ENCODE results near the gene EML4.

EML4 gene

GRCh38 chr2:42317945-42318344 lies 148.8 kb downstream of the EML4 start:
- no peak for DNase-seq (ENCODE audit: low read depth)
- no peak for TF ChIP-seq CTCF (conservative IDR thresholded peaks at IDR 0.05; ENCODE audit: control insufficient read depth, insufficient read depth, low read depth, low read length)
- H3K4me3 ChIP-seq (ENCODE audit: control insufficient read depth, low read depth, low read length) = no peak overlapping the region

GRCh38 chr2:42319265-42319664 lies 150.1 kb downstream of the EML4 start:
- no peak overlapping the region for H3K4me3 ChIP-seq (ENCODE audit: control insufficient read depth, low read depth, low read length)
- no peak for TF ChIP-seq CTCF (conservative IDR thresholded peaks at IDR 0.05; ENCODE audit: control insufficient read depth, insufficient read depth, low read depth, low read length)
- DNase-seq (ENCODE audit: low read depth) = no peak

GRCh38 chr2:42321452-42322064 lies 152.4 kb downstream of the EML4 start:
- DNase-seq (ENCODE audit: low read depth) = no peak
- TF ChIP-seq CTCF (conservative IDR thresholded peaks at IDR 0.05; ENCODE audit: control insufficient read depth, insufficient read depth, low read depth, low read length) = no peak
- H3K4me3 ChIP-seq (ENCODE audit: control insufficient read depth, low read depth, low read length) = no peak overlapping the region

GRCh38 chr2:42324244-42324643 lies 155.1 kb downstream of the EML4 start:
- H3K4me3 ChIP-seq (ENCODE audit: control insufficient read depth, low read depth, low read length) = no peak overlapping the region
- DNase-seq (ENCODE audit: low read depth) = no peak
- no peak for TF ChIP-seq CTCF (conservative IDR thresholded peaks at IDR 0.05; ENCODE audit: control insufficient read depth, insufficient read depth, low read depth, low read length)

- DNase-seq (ENCODE audit: low read depth) = no peak
- no peak for TF ChIP-seq CTCF (conservative IDR thresholded peaks at IDR 0.05; ENCODE audit: control insufficient read depth, insufficient read depth, low read depth, low read length)
- H3K4me3 ChIP-seq (ENCODE audit: control insufficient read depth, low read depth, low read length) = no peak overlapping the region
Measured at GRCh38 chr2:42324949-42325348, 155.8 kb downstream of the EML4 start.

- DNase-seq (ENCODE audit: low read depth) = no peak
- H3K4me3 ChIP-seq (ENCODE audit: control insufficient read depth, low read depth, low read length) = no peak overlapping the region
- TF ChIP-seq CTCF (conservative IDR thresholded peaks at IDR 0.05; ENCODE audit: control insufficient read depth, insufficient read depth, low read depth, low read length) = no peak
Measured at GRCh38 chr2:42325609-42326008, 156.5 kb downstream of the EML4 start.

- H3K4me3 ChIP-seq (ENCODE audit: control insufficient read depth, low read depth, low read length) = no peak overlapping the region
- no peak for DNase-seq (ENCODE audit: low read depth)
- no peak for TF ChIP-seq CTCF (conservative IDR thresholded peaks at IDR 0.05; ENCODE audit: control insufficient read depth, insufficient read depth, low read depth, low read length)
Measured at GRCh38 chr2:42327125-42327524, 158.0 kb downstream of the EML4 start.

Data from fibroblast of mammary gland (primary cell).